Stimulated activated naive CD4-positive, alpha-beta T cell treated with Interleukin-2 at 50 U/mL for 16 hours (primary cell): ENCODE results near the gene TLN1.

Experiments
- DNase-seq: peaks from one replicate; lab custom pipeline; 2025; lab: John Stamatoyannopoulos, UW

The TLN1 gene

GRCh38 chr9:35750256-35750531 lies 18.2 kb upstream of the TLN1 start:
- no peak for DNase-seq

GRCh38 chr9:35749515-35750255 lies 17.7 kb upstream of the TLN1 start:
- DNase-seq, result peak; percentile 41

GRCh38 chr9:35748858-35749514 lies 17.0 kb upstream of the TLN1 start, which contains the start of the genes GBA2 and RGP1:
Gene GBA2, minus strand, starts transcription at chr9:35749228. Its CDS starts 524 bp downstream, at chr9:35748704.
Gene RGP1, plus strand, starts transcription at chr9:35749287. Its CDS starts 469 bp downstream, at chr9:35749756.
- DNase-seq, result peak; percentile 72

GRCh38 chr9:35748242-35748857 lies 16.4 kb upstream of the TLN1 start:
- no peak for DNase-seq

GRCh38 chr9:35746583-35746982 lies 14.6 kb upstream of the TLN1 start:
- DNase-seq, result no peak

GRCh38 chr9:35745569-35745968 lies 13.6 kb upstream of the TLN1 start:
- no peak for DNase-seq

- DNase-seq, result no peak
Measured at GRCh38 chr9:35743880-35744518, 12.0 kb upstream of the TLN1 start.

GRCh38 chr9:35743452-35743851 lies 11.5 kb upstream of the TLN1 start:
- DNase-seq, result no peak

- DNase-seq, result no peak
Measured at GRCh38 chr9:35741740-35742139, 9.7 kb upstream of the TLN1 start.

GRCh38 chr9:35740243-35740642 lies 8.2 kb upstream of the TLN1 start:
- no peak for DNase-seq

GRCh38 chr9:35738924-35739323 lies 6.9 kb upstream of the TLN1 start:
- no peak for DNase-seq

GRCh38 chr9:35738186-35738585 lies 6.2 kb upstream of the TLN1 start:
- no peak for DNase-seq

- DNase-seq, result no peak
Measured at GRCh38 chr9:35737143-35737542, 5.1 kb upstream of the TLN1 start.

GRCh38 chr9:35736201-35736633 lies 4.2 kb upstream of the TLN1 start:
- DNase-seq, result peak; percentile 49

- DNase-seq, result no peak
Measured at GRCh38 chr9:35734096-35734495, 2.1 kb upstream of the TLN1 start.

GRCh38 chr9:35732800-35733541 lies 976 bp upstream of the TLN1 start:
- DNase-seq, result no peak

- DNase-seq, result no peak
Measured at GRCh38 chr9:35731415-35732184, 395 bp downstream of the TLN1 start.

- DNase-seq, result no peak
Measured at GRCh38 chr9:35730486-35730854, 1.5 kb downstream of the TLN1 start.

- no peak for DNase-seq
Measured at GRCh38 chr9:35729700-35730485, 2.1 kb downstream of the TLN1 start.

GRCh38 chr9:35729101-35729500 lies 2.9 kb downstream of the TLN1 start:
- DNase-seq, result no peak
